Amniotic stem cell (primary cell): ENCODE results near the gene TAS1R2.
"Not testable (repeated sequence)": the region's sequence is repeated elsewhere in the genome, so short reads cannot be mapped to it uniquely, and the experiment has no call there.

Source experiments
- DNase-seq: peaks from one replicate; lab custom pipeline; 2025; lab: John Stamatoyannopoulos, UW

Gene TAS1R2

GRCh38 chr1:18859560-18859959, at the start of gene TAS1R2:
Gene TAS1R2 (minus strand): TSS chr1:18859660. CDS start chr1:18859660, 0 bp downstream.
- DNase-seq = no peak

GRCh38 chr1:18907917-18908845, 48.7 kb upstream of the TAS1R2 start:
- no peak for DNase-seq

- DNase-seq = peak; percentile 24
These were observed 47.8 kb upstream of the TAS1R2 start for GRCh38 chr1:18907021-18907916.

GRCh38 chr1:18903291-18903756, 43.9 kb upstream of the TAS1R2 start:
- no peak for DNase-seq

- DNase-seq = peak; percentile 92
These were observed 43.2 kb upstream of the TAS1R2 start, which contains the start of gene ALDH4A1 for GRCh38 chr1:18902523-18903290. Gene ALDH4A1 (minus strand): TSS chr1:18902555. CDS start chr1:18902523, 32 bp downstream.

GRCh38 chr1:18901952-18902522, 42.6 kb upstream of the TAS1R2 start:
- DNase-seq = peak; percentile 16

GRCh38 chr1:18901147-18901951, 41.9 kb upstream of the TAS1R2 start:
- no peak for DNase-seq

GRCh38 chr1:18900303-18900841, 40.9 kb upstream of the TAS1R2 start:
- DNase-seq = no peak

GRCh38 chr1:18899363-18900049, 40.0 kb upstream of the TAS1R2 start:
- DNase-seq = no peak

GRCh38 chr1:18898567-18898966, 39.1 kb upstream of the TAS1R2 start:
- DNase-seq = no peak

- no peak for DNase-seq
These were observed 35.9 kb upstream of the TAS1R2 start for GRCh38 chr1:18895317-18895716.

- no peak for DNase-seq
These were observed 33.7 kb upstream of the TAS1R2 start for GRCh38 chr1:18893120-18893519.

GRCh38 chr1:18891858-18892257, 32.4 kb upstream of the TAS1R2 start:
- not testable (repeated sequence) for DNase-seq

- no peak for DNase-seq
These were observed 31.9 kb upstream of the TAS1R2 start for GRCh38 chr1:18891426-18891780.

GRCh38 chr1:18890706-18891425, 31.4 kb upstream of the TAS1R2 start:
- DNase-seq = no peak

GRCh38 chr1:18886003-18886335, 26.5 kb upstream of the TAS1R2 start:
- DNase-seq = no peak

- no peak for DNase-seq
These were observed 26.0 kb upstream of the TAS1R2 start for GRCh38 chr1:18885311-18886002.

- DNase-seq = no peak
These were observed 25.3 kb upstream of the TAS1R2 start for GRCh38 chr1:18884727-18885126.

- no peak for DNase-seq
These were observed 24.9 kb upstream of the TAS1R2 start for GRCh38 chr1:18884419-18884717.
